ENCODE measurements around the gene CHID1.

- TF ChIP-seq CTCF (IDR thresholded peaks at IDR 0.05; ENCODE audit: insufficient read depth, low read depth, low read length) (no peak), EZH2 (IDR thresholded peaks at IDR 0.05; ENCODE audit: insufficient read depth, low read length) (no peak)
Observed at GRCh38 chr11:889257-889656, 21.4 kb downstream of the CHID1 start.

Measured in astrocyte (in vitro differentiated cells and primary cell).